ENCODE measurements around the gene GRIP1.

DNA sequence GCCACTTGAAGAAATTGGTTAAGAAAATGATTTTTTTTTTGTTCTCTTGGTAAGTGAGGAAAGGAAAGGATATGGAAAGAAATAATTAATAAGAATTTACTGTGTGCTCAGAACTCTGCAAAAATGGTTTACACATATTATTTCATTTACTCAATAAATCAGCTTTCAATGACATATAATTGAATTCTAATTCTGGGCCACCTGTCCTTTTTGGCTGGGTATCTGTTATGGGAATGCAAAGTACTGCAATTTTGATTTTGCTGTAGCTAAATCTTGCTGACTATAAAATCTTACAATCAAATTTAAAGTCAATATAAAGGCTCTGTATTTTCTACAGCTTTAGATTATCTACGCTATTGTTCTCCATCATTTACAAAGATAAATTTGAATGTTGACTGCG lies 147.1 kb downstream of the GRIP1 start:
- TF ChIP-seq CTCF (IDR thresholded peaks at IDR 0.05) (no peak), POLR2A (IDR thresholded peaks at IDR 0.05) (no peak)
